WERI-Rb-1 (cell line): ENCODE data around the gene ASB6.

ENCODE experiments used
- DNase-seq: peaks from one replicate; pipeline ENCODE4 v3.0.0-alpha.2; 2020
- H3K27ac ChIP-seq: fragments of 250-450 bp; sonication (Bioruptor Pico); 2 replicates; pipeline ENCODE4 v1.5.1; 2020; ENCODE audit warnings: mild to moderate bottlenecking, moderate library complexity
- H3K27me3 ChIP-seq: fragments of 250-450 bp; sonication (Bioruptor Pico); 2 replicates; pipeline ENCODE4 v1.5.1; 2021; ENCODE audit warnings: mild to moderate bottlenecking, low read depth, moderate library complexity; ENCODE audit not compliant: insufficient read depth, severe bottlenecking
- H3K36me3 ChIP-seq: fragments of 250-450 bp; sonication (Bioruptor Pico); 2 replicates; pipeline ENCODE4 v1.5.1; 2020; ENCODE audit warnings: mild to moderate bottlenecking, moderate library complexity
- H3K4me3 ChIP-seq: 2 replicates; pipeline ENCODE4 v1.5.1; 2011; ENCODE audit warnings: low read depth, mild to moderate bottlenecking, control low read depth, low read length
- H3K9me3 ChIP-seq: fragments of 250-450 bp; sonication (Bioruptor Pico); 2 replicates; pipeline ENCODE4 v1.5.1; 2021; ENCODE audit warnings: mild to moderate bottlenecking, moderate library complexity; ENCODE audit not compliant: severe bottlenecking
- TF ChIP-seq, protein P1 (sequence below): IDR thresholded peaks from 2 replicates; pipeline ENCODE4 v1.5.1; 2011; ENCODE audit warnings: low read depth, mild to moderate bottlenecking, control low read depth, inconsistent platforms, low read length

ASB6 gene

DNA sequence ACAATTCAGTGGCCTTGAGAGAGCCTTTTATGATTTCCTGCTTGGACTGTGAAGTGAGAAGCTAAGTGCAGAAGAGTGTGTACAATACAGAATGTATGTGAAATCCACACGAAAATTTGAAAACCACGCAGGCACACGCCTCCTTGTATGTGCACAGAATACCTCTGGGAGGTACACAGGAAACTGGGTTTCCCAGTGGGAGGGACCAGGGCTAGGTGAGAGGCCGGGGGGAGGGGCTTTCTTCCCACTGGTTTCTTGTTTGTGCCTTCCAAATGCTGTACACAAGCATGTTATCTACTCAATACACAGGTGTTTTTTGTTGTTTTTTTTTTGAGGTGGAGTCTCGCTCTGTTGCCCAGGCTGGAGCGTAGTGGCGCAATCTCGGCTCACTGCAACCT lies 37.2 kb downstream of the ASB6 start:
- TF ChIP-seq, protein P1, sequence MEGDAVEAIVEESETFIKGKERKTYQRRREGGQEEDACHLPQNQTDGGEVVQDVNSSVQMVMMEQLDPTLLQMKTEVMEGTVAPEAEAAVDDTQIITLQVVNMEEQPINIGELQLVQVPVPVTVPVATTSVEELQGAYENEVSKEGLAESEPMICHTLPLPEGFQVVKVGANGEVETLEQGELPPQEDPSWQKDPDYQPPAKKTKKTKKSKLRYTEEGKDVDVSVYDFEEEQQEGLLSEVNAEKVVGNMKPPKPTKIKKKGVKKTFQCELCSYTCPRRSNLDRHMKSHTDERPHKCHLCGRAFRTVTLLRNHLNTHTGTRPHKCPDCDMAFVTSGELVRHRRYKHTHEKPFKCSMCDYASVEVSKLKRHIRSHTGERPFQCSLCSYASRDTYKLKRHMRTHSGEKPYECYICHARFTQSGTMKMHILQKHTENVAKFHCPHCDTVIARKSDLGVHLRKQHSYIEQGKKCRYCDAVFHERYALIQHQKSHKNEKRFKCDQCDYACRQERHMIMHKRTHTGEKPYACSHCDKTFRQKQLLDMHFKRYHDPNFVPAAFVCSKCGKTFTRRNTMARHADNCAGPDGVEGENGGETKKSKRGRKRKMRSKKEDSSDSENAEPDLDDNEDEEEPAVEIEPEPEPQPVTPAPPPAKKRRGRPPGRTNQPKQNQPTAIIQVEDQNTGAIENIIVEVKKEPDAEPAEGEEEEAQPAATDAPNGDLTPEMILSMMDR = no peak
- H3K27ac ChIP-seq = no peak overlapping the region
- no peak overlapping the region for H3K4me3 ChIP-seq
- H3K27me3 ChIP-seq = no peaks in the 10 kb centered on the region
- no peaks in the 10 kb centered on the region for H3K36me3 ChIP-seq
- H3K9me3 ChIP-seq = no peaks in the 10 kb centered on the region
- DNase-seq = no peak

DNA sequence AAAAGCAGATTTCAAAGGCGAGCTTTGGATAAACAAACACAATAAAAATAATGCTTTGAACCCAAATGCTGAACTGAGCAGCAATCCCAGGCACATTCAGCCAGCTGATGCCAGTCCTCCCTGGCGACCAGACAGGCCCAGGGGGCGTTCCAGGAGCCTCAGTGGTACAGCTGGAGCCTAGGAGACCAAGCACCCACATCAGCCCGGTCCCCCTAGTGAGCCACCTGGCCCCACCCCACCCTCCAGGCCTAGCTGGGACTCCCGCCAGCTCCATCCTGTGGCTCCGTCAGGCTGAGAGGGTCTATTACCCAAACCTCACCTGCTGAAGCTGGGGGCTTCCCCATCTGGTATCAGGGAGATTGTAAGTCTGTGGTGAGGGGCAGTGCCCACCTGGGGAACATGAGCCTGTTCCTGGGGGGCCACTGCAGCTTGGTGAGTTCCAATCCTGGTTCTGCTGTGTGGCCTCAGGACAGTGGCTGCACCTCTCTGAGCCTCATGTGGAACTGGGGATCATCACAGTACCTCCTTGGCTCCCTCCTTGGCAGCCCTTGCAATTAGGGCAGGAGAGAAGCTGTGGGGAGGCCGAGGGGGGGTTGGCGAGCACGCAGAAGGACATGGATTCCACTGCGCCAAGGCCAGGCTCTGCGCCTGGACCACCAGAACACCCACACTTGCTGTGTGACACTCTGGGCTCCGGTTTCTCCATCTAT lies 37.7 kb downstream of the ASB6 start:
- H3K27ac ChIP-seq = no peak overlapping the region
- TF ChIP-seq, protein P1 = no peak

DNA sequence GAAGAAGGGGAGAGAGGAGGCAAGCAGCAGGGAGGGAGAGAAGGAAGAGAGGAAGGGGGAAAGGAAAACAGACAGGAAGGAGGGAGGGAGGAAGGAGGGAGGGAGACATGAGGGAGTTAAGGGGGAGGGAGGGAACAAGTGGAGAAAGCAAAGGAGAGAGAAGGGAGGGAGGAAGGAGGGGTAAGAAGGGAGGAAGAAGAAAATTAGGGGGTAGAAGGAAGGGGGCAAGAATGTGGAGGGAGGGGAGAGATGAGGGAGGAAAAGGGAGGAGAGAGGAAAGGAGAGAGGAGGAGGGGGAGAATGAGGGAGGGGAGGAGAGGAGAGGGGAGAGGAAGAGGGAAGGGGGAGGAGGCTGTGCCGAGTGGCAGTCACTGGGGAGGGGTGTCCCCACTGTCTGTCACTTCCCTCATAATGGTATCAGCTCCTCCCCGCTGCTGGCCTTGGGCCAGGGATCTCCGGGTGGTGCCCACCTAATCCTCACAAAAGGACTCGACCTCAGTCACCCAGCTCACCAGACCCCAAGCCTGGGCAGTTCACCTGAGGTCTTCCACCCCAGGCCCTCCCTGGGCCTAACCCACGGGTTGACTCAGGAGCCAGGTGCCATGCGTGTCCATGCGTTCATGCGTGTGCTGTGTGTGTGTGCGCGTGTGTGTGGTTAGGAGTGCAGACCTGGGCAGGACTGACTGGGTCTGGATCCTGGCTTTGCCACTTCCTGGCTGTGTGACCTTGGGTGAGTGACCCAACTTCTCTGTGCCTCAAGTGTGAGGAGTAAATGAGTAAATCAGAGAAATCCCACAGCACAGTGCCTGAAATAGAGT lies 39.1 kb downstream of the ASB6 start:
- 0 out of 2 replicates have a peak overlapping the region, but pooled peaks have one; percentile 5 for H3K27ac ChIP-seq
- H3K9me3 ChIP-seq = no peaks in the 10 kb centered on the region
- no peak overlapping the region for H3K4me3 ChIP-seq
- peak; percentile 69 for DNase-seq
- H3K36me3 ChIP-seq = no peaks in the 10 kb centered on the region
- TF ChIP-seq, protein P1 = no peak
- H3K27me3 ChIP-seq = no peaks in the 10 kb centered on the region

More for the DNA sequence above, 37.7 kb downstream of the ASB6 start:
- Histone ChIP-seq H3K27me3 (no peaks in the 10 kb centered on the region), H3K36me3 (no peaks in the 10 kb centered on the region), H3K9me3 (no peaks in the 10 kb centered on the region), H3K4me3 (no peak overlapping the region)
- DNase-seq = no peak

DNA sequence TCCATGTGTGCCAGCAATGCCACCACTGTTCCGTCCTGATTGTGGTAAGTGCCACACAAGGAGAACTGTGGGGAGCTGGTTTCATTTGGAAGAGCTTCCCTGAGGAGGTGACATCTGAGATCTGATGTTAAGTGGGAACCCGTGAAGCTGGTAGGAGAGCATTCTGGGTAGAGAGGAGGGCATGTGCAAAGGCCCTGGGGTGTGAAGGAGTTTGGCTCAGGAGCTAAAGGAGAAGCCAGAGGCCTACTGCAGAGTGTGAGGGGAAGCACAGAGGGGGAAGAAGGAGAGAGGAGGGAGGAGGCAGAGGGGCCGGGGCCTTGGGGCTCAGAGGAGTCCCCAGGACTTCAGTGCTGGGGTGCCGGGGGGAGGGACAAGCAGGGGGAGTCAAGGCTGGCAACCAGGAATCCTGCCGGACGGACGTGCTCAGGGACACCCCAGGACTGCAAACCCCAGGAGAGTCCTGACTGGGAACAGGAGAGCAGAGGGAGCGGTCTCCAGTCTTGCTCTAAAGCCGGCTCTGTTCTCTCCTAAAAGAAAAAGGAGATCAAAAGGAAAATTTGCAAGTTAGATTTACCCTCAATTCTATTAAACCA lies 40.8 kb downstream of the ASB6 start:
- DNase-seq = no peak
- H3K36me3 ChIP-seq = no peaks in the 10 kb centered on the region
- H3K27ac ChIP-seq = no peak overlapping the region
- no peaks in the 10 kb centered on the region for H3K27me3 ChIP-seq
- no peak overlapping the region for H3K4me3 ChIP-seq
- TF ChIP-seq, protein P1 = no peak
- H3K9me3 ChIP-seq = no peaks in the 10 kb centered on the region

DNA sequence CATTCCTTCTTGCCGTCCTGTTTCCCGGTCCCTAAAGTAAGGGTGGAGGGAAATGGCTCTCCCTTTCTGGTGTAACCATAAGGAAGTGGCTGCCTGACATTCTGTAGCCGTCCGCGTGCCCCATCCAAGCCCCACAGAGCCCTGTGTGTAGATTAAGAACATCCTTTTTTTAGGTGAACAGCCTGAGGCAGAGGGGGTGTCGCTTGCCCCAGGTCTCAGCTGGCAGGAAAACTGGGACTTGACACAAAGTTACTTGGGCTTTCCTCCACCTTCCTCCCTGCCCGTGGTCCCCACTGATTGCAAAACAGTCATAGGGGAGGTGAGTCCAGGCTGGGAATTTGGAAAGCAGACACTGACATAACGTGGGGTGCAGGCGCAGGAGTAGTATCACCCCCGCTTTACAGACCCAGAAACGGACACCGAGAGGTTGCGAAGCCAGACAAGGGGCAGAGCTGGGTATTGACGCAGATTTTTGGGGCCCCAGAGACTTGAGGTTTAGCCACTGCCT lies 43.8 kb downstream of the ASB6 start:
- no peaks in the 10 kb centered on the region for H3K9me3 ChIP-seq
- H3K27me3 ChIP-seq = no peaks in the 10 kb centered on the region
- no peaks in the 10 kb centered on the region for H3K36me3 ChIP-seq
- no peak overlapping the region for H3K4me3 ChIP-seq
- TF ChIP-seq, protein P1 = no peak
- no peak overlapping the region for H3K27ac ChIP-seq
- no peak for DNase-seq
